Ectodermal cell (in vitro differentiated cells): ENCODE measurements around the gene COPG1.

Experiments used
- H3K27ac ChIP-seq: 2 replicates; pipeline ENCODE4 v1.7.0; 2013; ENCODE audit warnings: mild to moderate bottlenecking, low read depth, low read length; ENCODE audit not compliant: insufficient read depth, poor library complexity, severe bottlenecking
- H3K27me3 ChIP-seq: 2 replicates; pipeline ENCODE4 v1.7.0; 2013; ENCODE audit warnings: mild to moderate bottlenecking, low read length; ENCODE audit not compliant: insufficient read depth, control insufficient read depth, poor library complexity, severe bottlenecking
- H3K36me3 ChIP-seq: one replicate; pipeline ENCODE4 v1.7.0; 2013; ENCODE audit warnings: low read length; ENCODE audit not compliant: control insufficient read depth, insufficient read depth
- H3K4me1 ChIP-seq: one replicate; pipeline ENCODE4 v1.7.0; 2013; ENCODE audit warnings: low read length; ENCODE audit not compliant: control insufficient read depth, insufficient read depth
- H3K4me3 ChIP-seq: 2 replicates; pipeline ENCODE4 v1.7.0; 2013; ENCODE audit warnings: low read depth, low read length, control low read depth; ENCODE audit not compliant: insufficient read depth
- H3K9me3 ChIP-seq: 2 replicates; pipeline ENCODE4 v1.7.0; 2013; ENCODE audit warnings: mild to moderate bottlenecking, low read length, moderate library complexity; ENCODE audit not compliant: control insufficient read depth
- WGBS, 2 experiments: methylation state at CpG; one replicate each; pipeline ENCODE4 v1.1.7; 2013; ENCODE audit warnings: missing lambda C conversion rate in 2 of 2; 5-methylcytosine and 5-hydroxymethylcytosine counted together

The COPG1 gene

DNA sequence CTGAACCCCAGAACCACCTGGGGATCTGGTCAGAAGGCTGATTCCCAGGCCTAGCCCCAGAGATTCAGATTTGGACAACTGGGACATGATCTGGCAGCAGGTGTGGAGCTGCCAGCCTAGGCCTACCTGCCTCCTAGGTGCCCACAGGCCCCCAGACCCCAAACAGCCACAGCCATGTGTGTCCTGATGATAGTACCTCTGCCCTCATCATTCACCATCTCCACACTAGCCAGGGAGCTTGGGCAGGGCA is 63.9 kb downstream of the COPG1 start:
- Histone ChIP-seq H3K9me3 (no peaks in the 10 kb centered on the region), H3K27ac (no peak overlapping the region), H3K4me3 (no peak overlapping the region), H3K27me3 (no peaks in the 10 kb centered on the region), H3K4me1 (peaks cover 13% of the 10 kb centered on the region), H3K36me3 (no peaks in the 10 kb centered on the region)

DNA sequence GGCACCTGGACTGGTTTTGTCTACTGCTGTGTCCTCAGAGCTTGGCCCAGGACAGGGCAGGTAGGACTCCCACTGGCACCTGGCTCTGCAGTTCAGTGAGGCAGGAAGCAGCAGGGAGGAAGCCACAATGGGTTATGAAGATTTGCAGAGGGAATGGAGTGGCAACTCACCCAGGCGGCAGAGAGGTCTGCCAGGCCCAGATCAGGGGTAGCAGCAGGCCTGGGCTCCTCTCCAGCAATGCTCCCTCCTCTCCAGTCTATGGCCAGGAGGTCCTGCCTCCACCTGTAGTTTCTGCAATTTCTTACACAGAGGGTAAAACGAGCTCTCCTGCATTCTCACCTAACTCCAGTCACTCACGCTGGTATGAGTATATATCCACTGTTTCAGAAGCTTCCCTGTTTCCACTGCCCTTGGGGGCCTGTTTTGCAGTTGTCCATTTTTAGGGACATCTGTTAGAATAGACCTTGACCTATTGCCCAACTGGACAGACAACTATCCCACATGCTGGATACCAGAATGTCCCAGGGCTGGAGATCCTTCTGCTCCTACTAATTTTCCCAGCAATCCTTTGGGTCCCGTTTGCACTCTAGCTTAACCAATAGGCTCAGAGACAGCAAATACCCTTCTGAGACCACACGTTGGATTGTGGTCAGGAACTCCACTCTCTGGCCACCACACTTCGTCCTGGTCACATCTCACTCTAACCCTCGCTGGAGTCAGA is 64.4 kb downstream of the COPG1 start:
- Histone ChIP-seq H3K36me3 (no peaks in the 10 kb centered on the region), H3K27me3 (no peaks in the 10 kb centered on the region), H3K4me3 (peak overlapping the region; percentile 77), H3K27ac (no peak overlapping the region), H3K9me3 (no peaks in the 10 kb centered on the region), H3K4me1 (peaks cover 13% of the 10 kb centered on the region)
- WGBS, 2 experiments = 67 to 74% methylated on average over 7 of the region's 7 CpGs

DNA sequence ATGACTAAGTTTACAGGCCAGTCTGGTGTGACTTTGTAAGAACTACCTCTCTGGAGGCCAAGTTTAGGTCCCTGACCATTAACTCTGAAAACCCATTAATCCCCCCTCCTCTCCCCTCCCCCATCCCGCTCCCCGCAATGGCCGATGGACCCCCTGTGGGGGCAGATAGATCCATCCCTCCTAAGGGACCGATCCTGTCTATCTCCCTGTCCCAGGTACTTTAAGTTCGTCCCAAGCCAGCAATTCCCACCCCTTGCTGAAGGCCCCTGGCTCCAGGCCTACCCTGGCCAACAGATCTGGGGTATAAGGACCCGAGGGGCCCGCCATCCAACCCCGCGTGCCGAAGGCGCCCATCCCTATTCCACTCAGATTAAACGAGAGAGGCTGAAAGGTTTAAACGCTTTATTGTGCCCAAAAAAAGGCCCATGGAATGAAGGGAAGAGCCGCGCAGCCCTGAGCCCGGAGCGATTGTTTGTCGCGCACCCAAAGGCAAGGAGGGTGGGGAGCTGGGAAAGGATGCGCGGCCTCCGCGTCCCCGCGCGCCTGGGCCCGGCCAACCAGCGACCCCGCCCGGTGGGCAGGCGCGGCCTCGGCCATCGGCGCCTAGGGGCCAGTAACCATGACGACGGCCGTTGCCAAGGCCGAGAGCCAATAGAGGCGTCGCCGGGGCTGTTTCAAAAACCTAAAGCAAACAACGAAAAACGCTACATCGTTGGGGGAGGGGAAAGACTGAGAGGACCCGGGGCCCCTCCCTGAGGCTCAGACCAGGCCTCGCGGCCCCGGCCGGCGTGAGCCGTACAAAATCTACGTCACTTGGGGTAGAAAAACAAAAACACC is 65.2 kb downstream of the COPG1 start:
- Histone ChIP-seq H3K4me1 (peaks cover 13% of the 10 kb centered on the region), H3K36me3 (no peaks in the 10 kb centered on the region), H3K9me3 (no peaks in the 10 kb centered on the region), H3K27me3 (no peaks in the 10 kb centered on the region), H3K27ac (peak overlapping the region; percentile 68), H3K4me3 (peak overlapping the region; percentile 77)
- WGBS, 2 experiments = 1 to 2% methylated on average over 53 of the region's 53 CpGs

DNA sequence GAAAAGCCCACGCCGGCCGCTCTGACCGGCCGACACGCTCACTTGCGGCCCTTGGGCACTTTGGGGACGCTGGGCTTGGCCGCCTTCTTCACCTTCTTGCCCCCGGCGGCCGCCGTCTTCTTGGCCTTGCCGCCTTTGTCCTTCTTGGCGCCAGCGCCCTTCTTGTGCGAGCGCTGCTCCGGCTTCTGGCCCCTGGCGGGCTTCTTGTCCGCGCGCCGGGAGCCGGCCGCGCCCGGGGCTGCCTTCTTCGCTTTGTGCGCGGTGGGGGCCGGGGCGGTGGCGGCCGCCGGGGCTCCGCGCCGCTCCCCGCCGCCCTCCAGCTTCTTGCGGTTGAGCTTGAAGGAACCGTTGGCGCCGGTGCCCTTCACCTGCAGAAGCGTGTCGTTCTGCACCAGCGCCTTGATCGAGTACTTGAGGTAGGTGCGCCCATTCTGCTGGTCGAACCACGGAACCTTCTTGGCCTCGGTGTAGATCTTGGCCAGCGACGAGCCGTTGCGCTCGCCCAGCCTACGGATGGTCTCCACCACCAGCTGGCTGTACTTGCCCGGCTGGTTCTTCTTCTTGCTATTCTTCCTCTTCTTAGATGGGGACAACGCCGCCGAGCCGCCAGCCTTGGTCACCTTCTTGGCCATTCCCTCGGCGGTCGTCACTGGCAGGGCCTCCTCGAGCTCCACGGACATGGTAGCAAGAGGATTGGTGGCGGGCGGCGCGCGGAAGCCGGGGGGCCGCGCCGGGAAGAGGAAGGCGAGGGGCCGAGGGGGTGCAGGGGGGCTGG is 66.0 kb downstream of the COPG1 start:
- 0% methylated on average over 80 of the region's 80 CpGs for WGBS, 2 experiments
- peak overlapping the region; percentile 68 for H3K27ac ChIP-seq
- peaks cover 13% of the 10 kb centered on the region for H3K4me1 ChIP-seq
- H3K4me3 ChIP-seq = peak overlapping the region; percentile 77
- no peaks in the 10 kb centered on the region for H3K36me3 ChIP-seq
- H3K27me3 ChIP-seq = no peaks in the 10 kb centered on the region
- H3K9me3 ChIP-seq = no peaks in the 10 kb centered on the region

DNA sequence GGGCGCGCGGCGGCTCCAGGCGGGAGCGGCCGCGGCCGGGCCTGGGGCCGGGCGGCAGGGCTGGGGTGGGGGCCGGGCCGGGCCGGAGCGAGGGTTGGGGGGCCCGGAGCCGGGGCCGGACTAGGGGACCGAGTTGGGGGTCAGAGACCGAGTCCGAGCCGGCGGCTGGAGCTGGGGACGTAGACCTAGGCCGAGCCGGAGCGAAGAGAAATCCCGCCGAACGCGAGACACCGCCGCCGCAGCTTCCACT is 66.5 kb downstream of the COPG1 start:
- Histone ChIP-seq H3K4me3 (peak overlapping the region; percentile 77), H3K27me3 (no peaks in the 10 kb centered on the region), H3K36me3 (peaks cover 1% of the 10 kb centered on the region), H3K9me3 (no peaks in the 10 kb centered on the region), H3K4me1 (peaks cover 13% of the 10 kb centered on the region), H3K27ac (no peak overlapping the region)
- WGBS, 2 experiments = 0% methylated on average over 34 of the region's 34 CpGs

DNA sequence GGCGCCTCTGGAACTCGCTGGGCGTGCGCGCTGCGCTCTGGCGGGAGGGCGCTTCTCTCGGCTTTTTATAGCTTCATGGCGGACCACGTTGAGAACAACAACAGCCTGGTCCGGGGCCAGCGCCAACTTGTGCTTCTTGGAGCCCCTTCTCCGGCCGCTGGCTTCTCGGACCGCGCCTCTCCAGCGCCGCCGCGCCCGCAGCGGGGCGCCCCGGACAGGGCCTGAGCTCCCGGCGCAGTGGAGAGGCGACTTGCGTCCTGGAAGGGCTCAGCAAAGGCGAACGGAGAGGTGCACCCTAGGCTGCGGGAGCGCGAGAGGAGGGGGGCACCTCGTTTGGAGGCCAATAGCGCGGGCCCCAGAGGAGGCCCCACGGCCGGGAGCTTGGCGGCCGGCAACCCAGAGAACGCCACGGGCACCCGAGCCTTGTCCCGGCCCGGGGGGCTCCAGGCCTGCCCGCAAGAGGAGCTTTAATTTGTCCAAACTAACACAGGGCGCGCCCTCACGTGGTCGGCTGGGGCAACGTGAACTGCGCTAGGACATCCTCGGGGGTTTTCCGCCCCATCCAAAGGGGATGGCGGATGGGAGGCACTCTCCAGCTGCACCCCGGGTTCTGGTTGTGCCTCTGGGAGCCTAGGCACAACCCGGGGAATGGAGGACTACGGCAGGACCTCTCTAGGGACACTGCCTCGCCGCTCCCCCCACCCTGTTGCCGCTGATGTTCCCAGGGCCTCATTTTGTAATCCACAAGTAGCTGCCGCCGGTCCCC is 67.0 kb downstream of the COPG1 start:
- WGBS, 2 experiments = 1 to 3% methylated on average over 65 of the region's 65 CpGs

DNA sequence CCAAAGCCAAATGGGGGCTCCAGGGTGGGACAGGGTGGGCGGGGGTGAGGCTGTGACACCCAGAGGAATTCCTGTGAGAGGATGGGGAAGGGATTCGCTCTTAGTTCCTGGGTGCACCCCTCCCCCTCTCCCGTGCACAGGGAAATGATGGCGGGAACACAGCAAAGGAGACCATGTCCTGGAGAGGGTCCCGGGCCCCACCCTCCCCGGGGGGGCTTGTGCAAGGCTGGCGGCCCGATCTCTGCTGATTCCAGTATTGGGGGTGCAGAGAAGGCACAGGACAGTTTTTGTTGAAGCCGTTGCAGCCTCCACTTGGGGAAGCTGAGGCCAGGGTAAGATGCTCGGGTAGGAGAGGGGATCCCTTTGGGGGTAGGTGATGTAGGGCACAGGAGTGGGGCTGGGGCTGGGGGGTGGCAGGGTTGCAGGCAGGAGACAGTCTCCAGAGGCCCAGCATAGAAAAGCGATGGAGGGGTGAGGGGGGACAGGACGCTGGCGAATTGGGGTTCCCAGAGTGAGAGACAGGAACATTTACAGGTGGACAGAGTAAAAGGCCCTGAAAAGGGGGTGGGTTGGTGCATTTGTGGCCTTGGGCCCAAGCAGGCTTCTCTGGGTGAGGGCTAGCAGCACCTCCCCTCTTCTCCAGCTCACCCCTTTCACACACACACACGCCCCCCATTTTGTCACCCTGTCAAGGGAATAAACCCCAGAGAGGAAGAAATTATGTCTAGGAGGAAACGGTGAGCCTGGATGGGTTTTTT is 67.8 kb downstream of the COPG1 start:
- WGBS, 2 experiments = 49 to 61% methylated on average over 14 to 15 of the region's 15 CpGs
- Histone ChIP-seq H3K36me3 (peaks cover 6% of the 10 kb centered on the region), H3K27ac (no peak overlapping the region), H3K4me1 (peaks cover 13% of the 10 kb centered on the region), H3K9me3 (no peaks in the 10 kb centered on the region), H3K27me3 (no peaks in the 10 kb centered on the region), H3K4me3 (peak overlapping the region; percentile 77)

More for the DNA sequence above, 67.0 kb downstream of the COPG1 start:
- Histone ChIP-seq H3K9me3 (no peaks in the 10 kb centered on the region), H3K4me3 (peak overlapping the region; percentile 77), H3K27me3 (no peaks in the 10 kb centered on the region), H3K4me1 (peaks cover 13% of the 10 kb centered on the region), H3K27ac (peak overlapping the region; percentile 59), H3K36me3 (peaks cover 6% of the 10 kb centered on the region)

DNA sequence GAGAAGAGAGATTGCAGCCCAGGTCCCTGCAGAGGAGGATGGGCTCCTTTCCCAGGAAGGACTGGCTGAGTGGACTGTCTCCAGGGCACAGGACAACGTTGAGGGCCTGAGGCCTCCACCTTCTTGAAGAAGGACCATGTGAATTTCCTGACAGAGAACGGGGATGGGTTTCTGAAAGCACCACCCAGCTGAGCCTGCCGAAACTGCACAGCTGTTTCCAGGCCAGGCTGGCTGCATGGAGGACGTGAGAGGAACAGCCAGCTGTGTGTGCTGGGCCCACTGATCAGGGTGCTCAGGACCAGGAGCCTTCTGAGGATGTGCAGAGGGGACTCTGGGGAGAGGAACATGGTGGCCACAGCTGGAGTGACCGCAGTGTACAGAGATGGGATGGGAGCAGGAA is 68.4 kb downstream of the COPG1 start:
- H3K36me3 ChIP-seq = peaks cover 6% of the 10 kb centered on the region
- no peaks in the 10 kb centered on the region for H3K27me3 ChIP-seq
- H3K4me3 ChIP-seq = no peak overlapping the region
- no peak overlapping the region for H3K27ac ChIP-seq
- H3K4me1 ChIP-seq = peaks cover 13% of the 10 kb centered on the region
- WGBS, 2 experiments = 89 to 91% methylated on average over 5 of the region's 5 CpGs
- no peaks in the 10 kb centered on the region for H3K9me3 ChIP-seq

DNA sequence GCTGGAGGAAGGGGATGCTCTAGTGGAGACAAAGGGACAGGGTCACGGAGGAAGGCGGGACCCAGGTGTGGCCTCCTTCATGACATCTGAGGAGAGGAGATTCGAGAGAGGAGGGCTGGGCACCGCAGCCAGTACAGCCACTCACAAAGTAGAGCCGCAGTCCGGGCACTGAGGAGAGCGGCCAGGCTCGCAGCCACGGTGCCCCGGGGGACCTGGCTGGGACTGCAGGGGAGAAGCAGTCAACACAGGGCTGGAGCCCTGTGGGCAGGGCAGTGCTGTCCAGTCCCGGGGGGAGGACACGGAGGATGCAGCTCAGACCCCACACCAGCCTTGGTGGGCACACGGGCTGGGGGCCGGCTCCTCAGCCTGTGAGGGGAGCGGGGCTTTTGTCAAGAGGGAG is 69.5 kb downstream of the COPG1 start:
- H3K27me3 ChIP-seq = no peaks in the 10 kb centered on the region
- H3K27ac ChIP-seq = no peak overlapping the region
- H3K4me1 ChIP-seq = peaks cover 9% of the 10 kb centered on the region
- WGBS, 2 experiments = 94 to 95% methylated on average over 15 of the region's 15 CpGs
- no peaks in the 10 kb centered on the region for H3K9me3 ChIP-seq
- H3K36me3 ChIP-seq = peaks cover 6% of the 10 kb centered on the region
- H3K4me3 ChIP-seq = no peak overlapping the region
